CD14-positive monocyte (primary cell): ENCODE results near the gene A4GNT. TPM values are rescaled to one million over a fixed set of nuclear protein-coding genes. Genes with fewer than 3 reads are reported as not detected.

Source experiments
- DNase-seq, 3 donors: peaks; one replicate each; pipeline ENCODE4 v3.0.0-alpha.2; 2011 to 2022
- H2AFZ ChIP-seq: 2 replicates; pipeline ENCODE4 v1.6.0; 2012; ENCODE audit warnings: mild to moderate bottlenecking, low read depth, low read length, inconsistent platforms; ENCODE audit not compliant: insufficient read depth, poor library complexity, severe bottlenecking
- H3K27ac ChIP-seq, 2 donors: 1 replicate in 1 of 2; 2 replicates in 1 of 2; pipeline ENCODE4 v1.5.1; 2012 to 2013; ENCODE audit warnings: low read length in 2 of 2, control low read depth in 1 of 2, inconsistent platforms in 1 of 2, low read depth in 1 of 2, mild to moderate bottlenecking in 1 of 2
- H3K27me3 ChIP-seq, 2 donors: one replicate each; pipeline versions ENCODE4 v1.6.0 to v1.6.1; 2011 to 2013; ENCODE audit warnings: low read length in 2 of 2; ENCODE audit not compliant: control insufficient read depth in 2 of 2, insufficient read depth in 2 of 2
- H3K36me3 ChIP-seq, 2 donors: replicated peaks in 1 of 2; 1 replicate in 1 of 2; 2 replicates in 1 of 2; pipeline versions ENCODE4 v1.5.1 to v1.6.1; 2012 to 2013; ENCODE audit warnings: low read length in 2 of 2, control low read depth in 1 of 2, inconsistent platforms in 1 of 2, mild to moderate bottlenecking in 1 of 2; ENCODE audit not compliant: insufficient read depth in 2 of 2, control insufficient read depth in 1 of 2
- H3K4me1 ChIP-seq, 2 donors: 1 replicate in 1 of 2; 2 replicates in 1 of 2; pipeline versions ENCODE4 v1.5.1 to v1.6.1; 2012 to 2013; ENCODE audit warnings: low read length in 2 of 2, control low read depth in 1 of 2, inconsistent platforms in 1 of 2, mild to moderate bottlenecking in 1 of 2, moderate library complexity in 1 of 2; ENCODE audit not compliant: insufficient read depth in 2 of 2, control insufficient read depth in 1 of 2
- H3K4me2 ChIP-seq: replicated peaks from 2 replicates; pipeline ENCODE3; 2012; ENCODE audit warnings: low read length, moderate library complexity, mild to moderate bottlenecking; ENCODE audit not compliant: poor library complexity, severe bottlenecking; ENCODE audit errors: extremely low read depth
- H3K4me3 ChIP-seq, 3 experiments: fragments of 200-600 bp in 1 of 3; sonication (generic) in 1 of 3; replicated peaks in 1 of 3; 1 replicate in 2 of 3; 2 replicates in 1 of 3; pipeline ENCODE4 v1.5.1; 2011 to 2013; ENCODE audit warnings: low read length in 3 of 3, mild to moderate bottlenecking in 3 of 3, control low read depth in 2 of 3, low read depth in 2 of 3, inconsistent platforms in 1 of 3, moderate library complexity in 1 of 3
- H3K79me2 ChIP-seq: 2 replicates; pipeline ENCODE4 v1.6.0; 2012; ENCODE audit warnings: mild to moderate bottlenecking, control low read depth, inconsistent platforms, low read length, moderate library complexity; ENCODE audit not compliant: insufficient read depth
- H3K9ac ChIP-seq: 2 replicates; pipeline ENCODE4 v1.6.0; 2017; ENCODE audit warnings: low read length, mild to moderate bottlenecking; ENCODE audit not compliant: insufficient read depth, poor library complexity, severe bottlenecking
- H3K9me3 ChIP-seq, 2 donors: replicated peaks in 1 of 2; 1 replicate in 1 of 2; 2 replicates in 1 of 2; pipeline versions ENCODE4 v1.5.1 to v1.6.1; 2012 to 2013; ENCODE audit warnings: low read length in 2 of 2, control low read depth in 1 of 2; ENCODE audit not compliant: control insufficient read depth in 1 of 2, insufficient read depth in 1 of 2
- H4K20me1 ChIP-seq: 2 replicates; pipeline ENCODE4 v1.6.0; 2012; ENCODE audit warnings: mild to moderate bottlenecking, low read length, control low read depth, moderate library complexity; ENCODE audit not compliant: insufficient read depth
- H3K27ac Mint-ChIP-seq, 7 donors: one replicate each; pipeline ENCODE4 v1.8.0; 2020; ENCODE audit warnings: mild to moderate bottlenecking in 7 of 7, mixed read lengths in 7 of 7, moderate library complexity in 6 of 7, inconsistent platforms in 2 of 7
- H3K27me3 Mint-ChIP-seq, 3 donors: one replicate each; pipeline ENCODE4 v1.8.0; 2021 to 2022; ENCODE audit warnings: low read depth in 3 of 3, mild to moderate bottlenecking in 3 of 3, mixed read lengths in 3 of 3, moderate library complexity in 3 of 3, inconsistent platforms in 1 of 3
- H3K36me3 Mint-ChIP-seq, 2 donors: one replicate each; pipeline ENCODE4 v1.8.0; 2020; ENCODE audit warnings: mixed read lengths in 2 of 2, inconsistent platforms in 1 of 2, mild to moderate bottlenecking in 1 of 2
- H3K4me1 Mint-ChIP-seq: one replicate; pipeline ENCODE4 v1.8.0; 2020; ENCODE audit warnings: mild to moderate bottlenecking, mixed read lengths
- H3K4me3 Mint-ChIP-seq, 2 donors: one replicate each; pipeline ENCODE4 v1.8.0; 2020; ENCODE audit warnings: mild to moderate bottlenecking in 2 of 2, mixed read lengths in 2 of 2, moderate library complexity in 1 of 2
- H3K9me3 Mint-ChIP-seq, 7 donors: one replicate each; pipeline ENCODE4 v1.8.0; 2020 to 2022; ENCODE audit warnings: mixed read lengths in 7 of 7, mild to moderate bottlenecking in 6 of 7, moderate library complexity in 6 of 7, inconsistent platforms in 2 of 7
- CTCF ChIP-seq: fragments of 200-600 bp; IDR thresholded peaks from one replicate; pipeline ENCODE4 v1.8.0; 2022; ENCODE audit warnings: antibody characterized with exemption, mild to moderate bottlenecking
- WGBS: methylation state at CpG from one replicate; pipeline ENCODE4 v1.1.5; 2013; ENCODE audit warnings: missing lambda C conversion rate; ENCODE audit not compliant: insufficient coverage; 5-methylcytosine and 5-hydroxymethylcytosine counted together
- intact Hi-C, 2 donors: fragments of 100-400 bp; cut with micrococcal nuclease; formaldehyde crosslinking; loops; one replicate each; pipeline versions ENCODE4 v1.15.0 to v1.15.1; 2023
- polyA plus RNA-seq, 3 donors: library from polyadenylated mRNA; depleted of rRNA in 1 of 3; unstranded in 2 of 3; stranded (reverse) in 1 of 3; fragments of 300-500 nt in 2 of 3; fragments of >200 nt in 1 of 3; fragmentation: Illumina TruSeq in 2 of 3; gene quantifications; 1 replicate in 2 of 3; 2 replicates in 1 of 3; pipeline ENCODE4 v1.2.3, GENCODE V29; 2012 to 2021

The A4GNT gene
- polyA plus RNA-seq, 3 donors, result not detected

DNA sequence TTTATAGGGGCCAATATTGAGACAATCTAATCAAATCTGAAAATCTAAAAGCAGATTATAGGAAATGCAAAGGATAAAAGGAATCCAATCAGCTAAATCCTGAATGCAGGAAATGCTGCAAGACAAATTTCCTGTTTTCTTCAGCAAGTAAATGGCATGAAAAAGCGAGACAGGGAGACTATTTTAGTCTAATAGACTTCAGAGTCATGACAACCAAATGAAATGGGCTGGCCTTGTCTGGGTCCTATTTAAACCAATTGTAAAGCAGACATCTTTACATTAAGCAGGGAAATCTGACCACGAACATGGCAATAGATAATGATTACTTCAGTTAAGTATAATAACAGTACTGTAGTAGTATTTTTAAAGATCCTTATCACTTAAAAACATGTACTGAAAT, 40.4 kb upstream of the A4GNT start:
- Histone ChIP-seq H3K4me1 (peaks cover 20 to 27% of the 10 kb centered on the region in 2 donors), H3K27me3 (no peaks in the 10 kb centered on the region), H4K20me1 (peaks cover 6% of the 10 kb centered on the region), H3K36me3 (peaks cover 24 to 40% of the 10 kb centered on the region in 2 donors), H2AFZ (no peak overlapping the region), H3K9ac (no peak overlapping the region), H3K27ac (peak overlapping the region in 1 of 2 donors; percentile 14), H3K4me2 (peak overlapping the region; percentile 11), H3K79me2 (peaks cover 42% of the 10 kb centered on the region), H3K4me3 (no peak overlapping the region), H3K9me3 (no peaks in the 10 kb centered on the region)
- H3K4me1 Mint-ChIP-seq, result peaks cover 29% of the 10 kb centered on the region
- H3K9me3 Mint-ChIP-seq, result no peaks in the 10 kb centered on the region
- intact Hi-C loops, result no loop called here
- H3K27me3 Mint-ChIP-seq, result peaks cover 0 to 3% (median 2%) of the 10 kb centered on the region in 3 donors
- no peak for TF ChIP-seq CTCF
- WGBS, result no CpG with 5 or more reads among the region's 2 CpGs
- H3K36me3 Mint-ChIP-seq, result peaks cover 28 to 38% of the 10 kb centered on the region in 2 donors
- H3K27ac Mint-ChIP-seq, result peak overlapping the region in 1 of 7 donors; percentile 38
- no peak for DNase-seq
- H3K4me3 Mint-ChIP-seq, result no peak overlapping the region

- no peaks in the 10 kb centered on the region for H3K9me3 ChIP-seq
- no peaks in the 10 kb centered on the region for H3K4me1 ChIP-seq
- H3K36me3 Mint-ChIP-seq, result peaks cover 78 to 93% of the 10 kb centered on the region in 2 donors
- intact Hi-C loops, result no loop called here
- H3K27me3 Mint-ChIP-seq, result no peaks in the 10 kb centered on the region
- no peak overlapping the region for H3K4me2 ChIP-seq
- H3K36me3 ChIP-seq, result peaks cover 76 to 97% of the 10 kb centered on the region in 2 donors
- DNase-seq, result no peak
- no peaks in the 10 kb centered on the region for H3K4me1 Mint-ChIP-seq
- no peak overlapping the region for H3K4me3 Mint-ChIP-seq
- H3K79me2 ChIP-seq, result no peaks in the 10 kb centered on the region
- no peak for TF ChIP-seq CTCF
- WGBS, result 100% methylated on average over 2 of the region's 2 CpGs
- no peak overlapping the region for H3K4me3 ChIP-seq
- peaks cover 0 to 2% (median 0%) of the 10 kb centered on the region in 7 donors for H3K9me3 Mint-ChIP-seq
- no peaks in the 10 kb centered on the region for H3K27me3 ChIP-seq
- no peak overlapping the region for H3K27ac ChIP-seq
- H3K9ac ChIP-seq, result no peak overlapping the region
- H2AFZ ChIP-seq, result no peak overlapping the region
- no peak overlapping the region for H3K27ac Mint-ChIP-seq
- no peaks in the 10 kb centered on the region for H4K20me1 ChIP-seq
Measured at GRCh38 chr3:138165061-138165460, 32.9 kb upstream of the A4GNT start.
